Stimulated activated CD4-positive, alpha-beta T cell treated with anti-CD3 and anti-CD28 coated beads, Interleukin-4, amount 100 ng/mL, for 4 hours (primary cell): Measurements from ENCODE around the gene TM4SF18.

ENCODE experiments used
- DNase-seq, 2 experiments: peaks; one replicate each; pipeline ENCODE4 v3.0.0-alpha.2; 2020

The TM4SF18 gene

GRCh38 chr3:149280671-149281349 is 52.6 kb downstream of the TM4SF18 start:
- DNase-seq, result no peak

GRCh38 chr3:149278911-149279310 is 54.5 kb downstream of the TM4SF18 start:
- DNase-seq, result no peak

- DNase-seq, result no peak
Observed at GRCh38 chr3:149277331-149277813, 56.1 kb downstream of the TM4SF18 start.

- no peak for DNase-seq
Observed at GRCh38 chr3:149276619-149277018, 56.8 kb downstream of the TM4SF18 start.

- no peak for DNase-seq
Observed at GRCh38 chr3:149274220-149274619, 59.2 kb downstream of the TM4SF18 start.

- DNase-seq, result no peak
Observed at GRCh38 chr3:149273096-149273751, 60.2 kb downstream of the TM4SF18 start.

GRCh38 chr3:149271669-149272068 is 61.8 kb downstream of the TM4SF18 start:
- no peak for DNase-seq

- DNase-seq, result no peak
Observed at GRCh38 chr3:149270180-149270579, 63.3 kb downstream of the TM4SF18 start.

GRCh38 chr3:149269687-149270086 is 63.7 kb downstream of the TM4SF18 start:
- no peak for DNase-seq
